Measurements from ENCODE around the gene KCNJ10. TPM values are rescaled to one million over a fixed set of nuclear protein-coding genes. Genes with fewer than 3 reads are reported as not detected.

KCNJ10 gene
- polyA plus RNA-seq, 1 donor (not counting 4 experiments of a cell fraction or from before 2014, with no cell fraction given) = not detected

DNA sequence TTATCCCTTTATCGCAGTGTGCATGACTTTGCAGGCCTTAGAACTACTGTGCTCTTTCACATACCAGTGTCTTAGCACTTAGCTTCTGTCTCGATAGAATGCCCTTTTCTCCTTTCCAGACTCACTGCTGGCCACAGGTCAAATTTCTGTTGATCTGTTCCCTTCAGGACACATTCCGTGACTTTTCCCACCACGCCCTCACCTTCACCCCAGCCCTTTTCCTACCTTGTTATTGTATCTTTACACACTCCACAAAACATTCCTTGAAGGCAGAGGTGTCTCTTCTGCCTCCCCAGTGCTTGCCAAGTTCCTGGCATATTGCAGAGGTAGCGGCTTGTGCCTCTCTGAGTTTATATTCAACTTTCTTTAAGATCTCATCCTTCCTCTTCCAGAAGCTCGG lies 120.8 kb downstream of the KCNJ10 start:
- Histone ChIP-seq H3K4me2 (ENCODE audit: control insufficient read depth, extremely low read depth, insufficient read depth, low read depth, low read length) (no peak overlapping the region), H3K27me3 (ENCODE audit: control insufficient read depth, extremely low read depth, insufficient read depth, low read length) (no peaks in the 10 kb centered on the region), H2AFZ (ENCODE audit: control insufficient read depth, low read length) (peak overlapping the region; percentile 24), H3K9ac (ENCODE audit: control insufficient read depth, extremely low read depth, insufficient read depth, low read length) (no peak overlapping the region), H3K9me1 (ENCODE audit: control insufficient read depth, extremely low read depth, insufficient read depth, low read length) (peaks cover 4% of the 10 kb centered on the region), H3K4me1 (ENCODE audit: control insufficient read depth, extremely low read depth, insufficient read depth, low read length) (peaks cover 29% of the 10 kb centered on the region), H3K4me3 (ENCODE audit: control insufficient read depth in 2 of 3, extremely low read depth in 1 of 3, insufficient read depth in 2 of 3, low read depth in 1 of 3, low read length in 3 of 3) (no peak overlapping the region), H3K27ac (ENCODE audit: control insufficient read depth, insufficient read depth, low read length) (no peak overlapping the region), H4K20me1 (ENCODE audit: control insufficient read depth, extremely low read depth, insufficient read depth, low read length) (no peaks in the 10 kb centered on the region), H3K9me3 (ENCODE audit: control insufficient read depth, low read depth, low read length) (no peaks in the 10 kb centered on the region), H3K79me2 (ENCODE audit: control insufficient read depth, insufficient read depth, low read length) (no peaks in the 10 kb centered on the region), H3K36me3 (ENCODE audit: control insufficient read depth in 2 of 2, extremely low read depth in 1 of 2, insufficient read depth in 2 of 2, low read length in 2 of 2) (no peaks in the 10 kb centered on the region)
- no peak for TF ChIP-seq CTCF (optimal IDR thresholded peaks at IDR 0.05 in 1 of 3, IDR thresholded peaks at IDR 0.05 in 1 of 3, conservative IDR thresholded peaks at IDR 0.05 in 1 of 3; ENCODE audit: extremely low read depth in 1 of 3, insufficient read depth in 2 of 3, low read length in 3 of 3)
- no peak for TF ChIP-seq EZH2 (IDR thresholded peaks at IDR 0.05; ENCODE audit: low read length)
- DNase-seq (ENCODE audit: low read depth, low spot score) (no peak), FAIRE-seq (no peak)
- dilution Hi-C loops (cut with MboI; ENCODE audit: extremely low pct_ligation_motif_present, low sequenced_read_pairs) = no loop called here

Other genes starting within 250 kb of the KCNJ10 start
- gene SLAMF8, start 243.3 kb downstream of the KCNJ10 start, polyA plus RNA-seq = not detected in 3 replicates
- 0.48 to 1.5 TPM (median 0.56 TPM) in 3 replicates for gene VSIG8, start 207.5 kb downstream of the KCNJ10 start, polyA plus RNA-seq
- gene CFAP45, start 170.0 kb downstream of the KCNJ10 start, polyA plus RNA-seq = 0.82 to 3.0 TPM (median 2.3 TPM) in 3 replicates
- 678 to 787 TPM (median 709 TPM) in 3 replicates for gene TAGLN2, start 144.7 kb downstream of the KCNJ10 start, polyA plus RNA-seq
- gene IGSF9, start 124.5 kb downstream of the KCNJ10 start, polyA plus RNA-seq = 4.2 to 6.0 TPM (median 5.8 TPM) in 3 replicates
- 0.31 to 0.57 TPM (median 0.41 TPM) in 3 replicates for gene SLAMF9, start 115.9 kb downstream of the KCNJ10 start, polyA plus RNA-seq
- gene PIGM, start 38.2 kb downstream of the KCNJ10 start, polyA plus RNA-seq = 1.9 to 3.1 TPM (median 3.1 TPM) in 3 replicates
- not detected in 3 replicates for gene KCNJ9, start 11.4 kb upstream of the KCNJ10 start, polyA plus RNA-seq
- gene IGSF8, start 28.5 kb upstream of the KCNJ10 start, polyA plus RNA-seq = 16.5 to 32.6 TPM (median 20.6 TPM) in 3 replicates
- gene ATP1A2, start 45.6 kb upstream of the KCNJ10 start, polyA plus RNA-seq = 0.01 to 0.06 TPM in 2 of 3 replicates, not detected in the other
- not detected in 3 replicates for gene ATP1A4, start 81.4 kb upstream of the KCNJ10 start, polyA plus RNA-seq
- not detected in 3 replicates for gene CASQ1, start 120.4 kb upstream of the KCNJ10 start, polyA plus RNA-seq
- gene PEA15, start 135.2 kb upstream of the KCNJ10 start, polyA plus RNA-seq = 367 to 495 TPM (median 484 TPM) in 3 replicates
- gene DCAF8, start 192.4 kb upstream of the KCNJ10 start, polyA plus RNA-seq = 59.5 to 83.1 TPM (median 81.2 TPM) in 3 replicates
- gene PEX19, start 215.0 kb upstream of the KCNJ10 start, polyA plus RNA-seq = 40.6 to 48.7 TPM (median 44.3 TPM) in 3 replicates

Measured in keratinocyte (primary cell).